Measurements from ENCODE around the gene ZNF578.
"Not testable (repeated sequence)": the region's sequence is repeated elsewhere in the genome, so short reads cannot be mapped to it uniquely, and the experiment has no call there.

DNA sequence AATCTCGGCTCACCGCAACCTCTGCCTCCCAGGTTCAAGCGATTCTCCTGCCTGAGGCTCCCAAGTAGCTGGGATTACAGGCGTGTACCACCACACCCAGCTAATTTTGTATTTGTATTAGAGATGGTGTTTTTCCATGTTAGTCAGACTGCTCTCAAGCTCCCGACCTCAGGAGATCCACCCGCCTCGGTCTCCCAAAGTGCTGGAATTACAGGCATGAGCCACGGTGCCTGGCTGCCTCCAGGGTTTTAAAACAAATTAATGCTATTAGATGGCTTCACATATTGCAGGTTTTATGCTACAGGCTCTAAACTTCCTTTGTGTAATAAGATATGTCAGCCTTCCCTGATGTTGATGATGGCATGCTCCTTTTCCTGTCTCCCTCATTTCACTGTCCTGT lies 108.3 kb downstream of the ZNF578 start:
- TF ChIP-seq, protein P1, sequence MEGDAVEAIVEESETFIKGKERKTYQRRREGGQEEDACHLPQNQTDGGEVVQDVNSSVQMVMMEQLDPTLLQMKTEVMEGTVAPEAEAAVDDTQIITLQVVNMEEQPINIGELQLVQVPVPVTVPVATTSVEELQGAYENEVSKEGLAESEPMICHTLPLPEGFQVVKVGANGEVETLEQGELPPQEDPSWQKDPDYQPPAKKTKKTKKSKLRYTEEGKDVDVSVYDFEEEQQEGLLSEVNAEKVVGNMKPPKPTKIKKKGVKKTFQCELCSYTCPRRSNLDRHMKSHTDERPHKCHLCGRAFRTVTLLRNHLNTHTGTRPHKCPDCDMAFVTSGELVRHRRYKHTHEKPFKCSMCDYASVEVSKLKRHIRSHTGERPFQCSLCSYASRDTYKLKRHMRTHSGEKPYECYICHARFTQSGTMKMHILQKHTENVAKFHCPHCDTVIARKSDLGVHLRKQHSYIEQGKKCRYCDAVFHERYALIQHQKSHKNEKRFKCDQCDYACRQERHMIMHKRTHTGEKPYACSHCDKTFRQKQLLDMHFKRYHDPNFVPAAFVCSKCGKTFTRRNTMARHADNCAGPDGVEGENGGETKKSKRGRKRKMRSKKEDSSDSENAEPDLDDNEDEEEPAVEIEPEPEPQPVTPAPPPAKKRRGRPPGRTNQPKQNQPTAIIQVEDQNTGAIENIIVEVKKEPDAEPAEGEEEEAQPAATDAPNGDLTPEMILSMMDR (IDR thresholded peaks at IDR 0.05; ENCODE audit: insufficient read depth, low read length, poor library complexity, severe bottlenecking): not testable (repeated sequence)
- not testable (repeated sequence) for TF ChIP-seq EZH2phosphoT487 (conservative IDR thresholded peaks at IDR 0.05; ENCODE audit: low read length)
